GM12878 (cell line): Measurements from ENCODE around the gene RPS6KA3. TPM values are rescaled to one million over a fixed set of nuclear protein-coding genes. Genes with fewer than 3 reads are reported as not detected.
A peak's percentile ranks its signal among the peaks of the same experiment; 100 is the strongest.

Source experiments
- BRCA1 ChIP-seq: IDR thresholded peaks from 2 replicates; pipeline ENCODE4 v1.6.1; 2011; ENCODE audit warnings: low read depth, low read length, improper control_type of control experiment
- CBFB ChIP-seq: IDR thresholded peaks from 2 replicates; pipeline ENCODE4 v1.6.1; 2016; ENCODE audit warnings: antibody characterized with exemption, low read depth
- CBX5 ChIP-seq: sonication (generic); IDR thresholded peaks from 2 replicates; pipeline ENCODE4 v1.6.1; 2016; ENCODE audit warnings: low read depth, moderate library complexity, mild to moderate bottlenecking, inconsistent platforms
- CHD1 ChIP-seq: IDR thresholded peaks from 2 replicates; pipeline ENCODE4 v1.6.1; 2012; ENCODE audit warnings: low read depth, low read length, improper control_type of control experiment
- EGR1 ChIP-seq, 2 experiments: IDR thresholded peaks; 1 replicate in 1 of 2; 2 replicates in 1 of 2; pipeline ENCODE4 v1.6.1; 2011 to 2012; ENCODE audit warnings: low read depth in 2 of 2, low read length in 2 of 2, borderline replicate concordance in 1 of 2, mild to moderate bottlenecking in 1 of 2, moderate library complexity in 1 of 2
- IKZF2 ChIP-seq, 2 experiments: fragments of 450-650 bp; IDR thresholded peaks; 2 replicates each; pipeline ENCODE4 v1.6.1; 2017; ENCODE audit warnings: mild to moderate bottlenecking in 2 of 2, moderate library complexity in 2 of 2
- LARP7 ChIP-seq: fragments of 450-650 bp; IDR thresholded peaks from 2 replicates; pipeline ENCODE4 v1.6.1; 2017; ENCODE audit warnings: mild to moderate bottlenecking
- NRF1 ChIP-seq: conservative IDR thresholded peaks from 2 replicates; pipeline ENCODE4 v1.6.1; 2011; ENCODE audit warnings: mild to moderate bottlenecking, low read depth, low read length, improper control_type of control experiment
- PML ChIP-seq: IDR thresholded peaks from 2 replicates; pipeline ENCODE4 v1.6.1; 2012; ENCODE audit warnings: low read length, inconsistent platforms
- SMAD5 ChIP-seq: IDR thresholded peaks from 2 replicates; pipeline ENCODE4 v1.6.1; 2016; ENCODE audit warnings: antibody characterized with exemption, low read depth
- SMC3 ChIP-seq: IDR thresholded peaks from 2 replicates; pipeline ENCODE4 v1.6.1; 2011; ENCODE audit warnings: low read length, improper control_type of control experiment, borderline replicate concordance
- polyA plus RNA-seq, 11 experiments: library from polyadenylated mRNA; depleted of rRNA in 4 of 11; unstranded in 6 of 11; stranded (reverse) in 5 of 11; fragments of >200 nt; fragmentation: Nextera tagmentation in 4 of 11; fragmentation: Illumina TruSeq in 1 of 11; extraction: Ambion mirVana in 4 of 11; extraction: Trizol in 1 of 11; gene quantifications; 1 replicate in 1 of 11; 2 replicates in 10 of 11; pipeline versions ENCODE4 v1.2.1 to v1.2.3, GENCODE V29; 2011 to 2016; ENCODE audit warnings: inconsistent platforms in 2 of 11, missing spikeins in 2 of 11, low read depth in 1 of 11
- total RNA-seq, 4 experiments: library from RNA; depleted of rRNA in 3 of 4; stranded (reverse); fragments of >200 nt in 3 of 4; fragmentation: Illumina TruSeq in 1 of 4; extraction: Trizol in 1 of 4; gene quantifications; 2 replicates each; pipeline versions ENCODE4 v1.2.1 to v1.2.3, GENCODE V29; 2013 to 2021
- TF ChIP-seq, protein P1 (sequence below): fragments of 450-650 bp; formaldehyde crosslinking; IDR thresholded peaks from 2 replicates; pipeline ENCODE4 v1.4.0; 2022; ENCODE audit warnings: mild to moderate bottlenecking, moderate library complexity
- TF ChIP-seq, protein P2 (sequence below): fragments of 150-350 bp; IDR thresholded peaks from 2 replicates; pipeline ENCODE4 v1.6.1; 2016; ENCODE audit warnings: low read depth, low read length
- TF ChIP-seq, protein P3 (sequence below): fragments of 450-650 bp; IDR thresholded peaks from 2 replicates; pipeline ENCODE4 v1.6.1; 2017; ENCODE audit warnings: borderline replicate concordance
- TF ChIP-seq, protein P4 (sequence below): IDR thresholded peaks from 2 replicates; pipeline ENCODE4 v1.6.1; 2012; ENCODE audit warnings: improper control_type of control experiment, low read depth, low read length; ENCODE audit not compliant: insufficient replicate concordance

The RPS6KA3 gene
- total and polyA plus RNA-seq, 10 of the 15 experiments (the other 5 are each of a cell fraction or from before 2014, with no cell fraction given): 2.8 to 35.6 (median 15.8) TPM

DNA sequence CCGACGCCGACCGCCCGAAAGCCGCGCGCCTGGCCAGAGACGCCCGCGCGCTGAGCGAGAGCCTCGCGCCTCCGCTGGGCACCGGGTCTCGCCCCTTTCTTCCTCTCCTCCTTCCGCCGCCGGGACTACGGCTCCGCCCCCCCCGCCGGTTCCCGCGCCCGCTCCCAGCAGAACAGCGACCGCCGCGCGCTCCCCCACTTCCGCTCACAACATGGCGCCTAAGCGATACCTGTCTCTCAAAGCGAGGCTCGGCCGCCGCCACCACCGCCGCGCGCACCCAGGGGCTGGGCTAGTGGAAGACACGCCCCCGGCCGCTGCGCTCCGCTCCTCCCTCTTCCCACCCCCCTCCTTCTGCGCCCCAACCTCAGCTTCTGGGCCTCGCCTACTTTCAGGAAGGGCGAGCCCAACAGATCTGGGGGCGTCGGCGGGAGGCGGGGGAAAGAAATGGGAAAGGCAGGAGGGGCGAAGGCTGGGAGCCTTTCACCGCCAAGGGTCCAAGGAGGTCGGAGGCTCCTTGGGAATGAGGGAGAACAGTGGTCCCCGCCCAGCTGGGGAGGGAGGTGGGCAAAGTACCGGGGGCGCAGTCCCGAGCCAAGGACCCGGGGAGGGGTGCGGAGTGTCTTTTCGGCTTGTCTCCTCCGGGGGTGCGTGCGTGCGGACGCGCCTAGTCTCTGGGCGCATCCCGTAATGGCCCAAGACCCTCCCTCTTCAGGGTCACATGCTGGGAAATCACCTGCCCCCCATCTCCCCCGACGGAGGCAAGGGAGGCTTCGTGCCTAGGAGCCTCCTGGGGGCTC lies at the start of gene RPS6KA3 (continued):
- TF ChIP-seq, protein P1, sequence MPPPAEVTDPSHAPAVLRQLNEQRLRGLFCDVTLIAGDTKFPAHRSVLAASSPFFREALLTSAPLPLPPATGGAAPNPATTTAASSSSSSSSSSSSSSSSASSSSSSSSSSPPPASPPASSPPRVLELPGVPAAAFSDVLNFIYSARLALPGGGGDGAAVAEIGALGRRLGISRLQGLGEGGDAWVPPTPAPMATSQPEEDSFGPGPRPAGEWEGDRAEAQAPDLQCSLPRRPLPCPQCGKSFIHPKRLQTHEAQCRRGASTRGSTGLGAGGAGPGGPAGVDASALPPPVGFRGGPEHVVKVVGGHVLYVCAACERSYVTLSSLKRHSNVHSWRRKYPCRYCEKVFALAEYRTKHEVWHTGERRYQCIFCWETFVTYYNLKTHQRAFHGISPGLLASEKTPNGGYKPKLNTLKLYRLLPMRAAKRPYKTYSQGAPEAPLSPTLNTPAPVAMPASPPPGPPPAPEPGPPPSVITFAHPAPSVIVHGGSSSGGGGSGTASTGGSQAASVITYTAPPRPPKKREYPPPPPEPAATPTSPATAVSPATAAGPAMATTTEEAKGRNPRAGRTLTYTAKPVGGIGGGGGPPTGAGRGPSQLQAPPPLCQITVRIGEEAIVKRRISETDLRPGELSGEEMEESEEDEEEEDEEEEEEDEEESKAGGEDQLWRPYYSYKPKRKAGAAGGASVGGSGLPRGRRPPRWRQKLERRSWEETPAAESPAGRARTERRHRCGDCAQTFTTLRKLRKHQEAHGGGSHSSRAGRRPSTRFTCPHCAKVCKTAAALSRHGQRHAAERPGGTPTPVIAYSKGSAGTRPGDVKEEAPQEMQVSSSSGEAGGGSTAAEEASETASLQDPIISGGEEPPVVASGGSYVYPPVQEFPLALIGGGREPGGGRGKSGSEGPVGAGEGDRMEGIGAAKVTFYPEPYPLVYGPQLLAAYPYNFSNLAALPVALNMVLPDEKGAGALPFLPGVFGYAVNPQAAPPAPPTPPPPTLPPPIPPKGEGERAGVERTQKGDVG (CRISPR knock-in tag): no peak
- TF ChIP-seq IKZF2 (IDR thresholded peaks at IDR 0.05) (peak; percentile 69 to 72; a peak in 3 of 4 replicates), NRF1 (peak; percentile 14; the same call in 1 of the 2 replicates), SMC3 (no peak), PML (no peak), CBFB (no peak), CHD1 (no peak), EGR1 (IDR thresholded peaks at IDR 0.05; ENCODE audit: borderline replicate concordance in 1 of 2, low read depth in 2 of 2, low read length in 2 of 2) (peak in 1 of 2 experiments; percentile 20; a peak in 1 of 3 replicates), LARP7 (no peak), CBX5 (0 out of 2 replicates have a peak, but pooled peaks have one; percentile 47), SMAD5 (no peak), BRCA1 (no peak)
- TF ChIP-seq, protein P2, sequence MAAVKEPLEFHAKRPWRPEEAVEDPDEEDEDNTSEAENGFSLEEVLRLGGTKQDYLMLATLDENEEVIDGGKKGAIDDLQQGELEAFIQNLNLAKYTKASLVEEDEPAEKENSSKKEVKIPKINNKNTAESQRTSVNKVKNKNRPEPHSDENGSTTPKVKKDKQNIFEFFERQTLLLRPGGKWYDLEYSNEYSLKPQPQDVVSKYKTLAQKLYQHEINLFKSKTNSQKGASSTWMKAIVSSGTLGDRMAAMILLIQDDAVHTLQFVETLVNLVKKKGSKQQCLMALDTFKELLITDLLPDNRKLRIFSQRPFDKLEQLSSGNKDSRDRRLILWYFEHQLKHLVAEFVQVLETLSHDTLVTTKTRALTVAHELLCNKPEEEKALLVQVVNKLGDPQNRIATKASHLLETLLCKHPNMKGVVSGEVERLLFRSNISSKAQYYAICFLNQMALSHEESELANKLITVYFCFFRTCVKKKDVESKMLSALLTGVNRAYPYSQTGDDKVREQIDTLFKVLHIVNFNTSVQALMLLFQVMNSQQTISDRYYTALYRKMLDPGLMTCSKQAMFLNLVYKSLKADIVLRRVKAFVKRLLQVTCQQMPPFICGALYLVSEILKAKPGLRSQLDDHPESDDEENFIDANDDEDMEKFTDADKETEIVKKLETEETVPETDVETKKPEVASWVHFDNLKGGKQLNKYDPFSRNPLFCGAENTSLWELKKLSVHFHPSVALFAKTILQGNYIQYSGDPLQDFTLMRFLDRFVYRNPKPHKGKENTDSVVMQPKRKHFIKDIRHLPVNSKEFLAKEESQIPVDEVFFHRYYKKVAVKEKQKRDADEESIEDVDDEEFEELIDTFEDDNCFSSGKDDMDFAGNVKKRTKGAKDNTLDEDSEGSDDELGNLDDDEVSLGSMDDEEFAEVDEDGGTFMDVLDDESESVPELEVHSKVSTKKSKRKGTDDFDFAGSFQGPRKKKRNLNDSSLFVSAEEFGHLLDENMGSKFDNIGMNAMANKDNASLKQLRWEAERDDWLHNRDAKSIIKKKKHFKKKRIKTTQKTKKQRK: no peak
- TF ChIP-seq, protein P3, sequence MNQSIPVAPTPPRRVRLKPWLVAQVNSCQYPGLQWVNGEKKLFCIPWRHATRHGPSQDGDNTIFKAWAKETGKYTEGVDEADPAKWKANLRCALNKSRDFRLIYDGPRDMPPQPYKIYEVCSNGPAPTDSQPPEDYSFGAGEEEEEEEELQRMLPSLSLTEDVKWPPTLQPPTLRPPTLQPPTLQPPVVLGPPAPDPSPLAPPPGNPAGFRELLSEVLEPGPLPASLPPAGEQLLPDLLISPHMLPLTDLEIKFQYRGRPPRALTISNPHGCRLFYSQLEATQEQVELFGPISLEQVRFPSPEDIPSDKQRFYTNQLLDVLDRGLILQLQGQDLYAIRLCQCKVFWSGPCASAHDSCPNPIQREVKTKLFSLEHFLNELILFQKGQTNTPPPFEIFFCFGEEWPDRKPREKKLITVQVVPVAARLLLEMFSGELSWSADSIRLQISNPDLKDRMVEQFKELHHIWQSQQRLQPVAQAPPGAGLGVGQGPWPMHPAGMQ: no peak
- TF ChIP-seq, protein P4, sequence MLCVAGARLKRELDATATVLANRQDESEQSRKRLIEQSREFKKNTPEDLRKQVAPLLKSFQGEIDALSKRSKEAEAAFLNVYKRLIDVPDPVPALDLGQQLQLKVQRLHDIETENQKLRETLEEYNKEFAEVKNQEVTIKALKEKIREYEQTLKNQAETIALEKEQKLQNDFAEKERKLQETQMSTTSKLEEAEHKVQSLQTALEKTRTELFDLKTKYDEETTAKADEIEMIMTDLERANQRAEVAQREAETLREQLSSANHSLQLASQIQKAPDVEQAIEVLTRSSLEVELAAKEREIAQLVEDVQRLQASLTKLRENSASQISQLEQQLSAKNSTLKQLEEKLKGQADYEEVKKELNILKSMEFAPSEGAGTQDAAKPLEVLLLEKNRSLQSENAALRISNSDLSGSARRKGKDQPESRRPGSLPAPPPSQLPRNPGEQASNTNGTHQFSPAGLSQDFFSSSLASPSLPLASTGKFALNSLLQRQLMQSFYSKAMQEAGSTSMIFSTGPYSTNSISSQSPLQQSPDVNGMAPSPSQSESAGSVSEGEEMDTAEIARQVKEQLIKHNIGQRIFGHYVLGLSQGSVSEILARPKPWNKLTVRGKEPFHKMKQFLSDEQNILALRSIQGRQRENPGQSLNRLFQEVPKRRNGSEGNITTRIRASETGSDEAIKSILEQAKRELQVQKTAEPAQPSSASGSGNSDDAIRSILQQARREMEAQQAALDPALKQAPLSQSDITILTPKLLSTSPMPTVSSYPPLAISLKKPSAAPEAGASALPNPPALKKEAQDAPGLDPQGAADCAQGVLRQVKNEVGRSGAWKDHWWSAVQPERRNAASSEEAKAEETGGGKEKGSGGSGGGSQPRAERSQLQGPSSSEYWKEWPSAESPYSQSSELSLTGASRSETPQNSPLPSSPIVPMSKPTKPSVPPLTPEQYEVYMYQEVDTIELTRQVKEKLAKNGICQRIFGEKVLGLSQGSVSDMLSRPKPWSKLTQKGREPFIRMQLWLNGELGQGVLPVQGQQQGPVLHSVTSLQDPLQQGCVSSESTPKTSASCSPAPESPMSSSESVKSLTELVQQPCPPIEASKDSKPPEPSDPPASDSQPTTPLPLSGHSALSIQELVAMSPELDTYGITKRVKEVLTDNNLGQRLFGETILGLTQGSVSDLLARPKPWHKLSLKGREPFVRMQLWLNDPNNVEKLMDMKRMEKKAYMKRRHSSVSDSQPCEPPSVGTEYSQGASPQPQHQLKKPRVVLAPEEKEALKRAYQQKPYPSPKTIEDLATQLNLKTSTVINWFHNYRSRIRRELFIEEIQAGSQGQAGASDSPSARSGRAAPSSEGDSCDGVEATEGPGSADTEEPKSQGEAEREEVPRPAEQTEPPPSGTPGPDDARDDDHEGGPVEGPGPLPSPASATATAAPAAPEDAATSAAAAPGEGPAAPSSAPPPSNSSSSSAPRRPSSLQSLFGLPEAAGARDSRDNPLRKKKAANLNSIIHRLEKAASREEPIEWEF: no peak
